Panc1 (cell line): ENCODE measurements around the gene C4orf50.

ENCODE experiments used
- CTCF ChIP-seq: fragments of 450-650 bp; IDR thresholded peaks from 2 replicates; pipeline ENCODE4 v1.5.1; 2017; ENCODE audit warnings: mild to moderate bottlenecking
- POLR2AphosphoS5 ChIP-seq: IDR thresholded peaks from 2 replicates; pipeline ENCODE4 v1.6.1; 2012; ENCODE audit warnings: mild to moderate bottlenecking, low read depth, low read length, moderate library complexity
- REST ChIP-seq, 2 experiments: IDR thresholded peaks; 2 replicates each; pipeline ENCODE4 v1.6.1; 2011 to 2012; ENCODE audit warnings: low read depth in 2 of 2, control low read depth in 1 of 2, low read length in 1 of 2, mild to moderate bottlenecking in 1 of 2, moderate library complexity in 1 of 2; ENCODE audit not compliant: insufficient read depth in 1 of 2

GRCh38 chr4:6012200-6012599 lies 6.0 kb downstream of the C4orf50 start:
- TF ChIP-seq CTCF (no peak), REST (IDR thresholded peaks at IDR 0.05; ENCODE audit: insufficient read depth in 1 of 2, low read depth in 2 of 2, low read length in 1 of 2) (no peak), POLR2AphosphoS5 (no peak)
